AG04449 (cell line): Measurements from ENCODE around the gene IGF2R.

Experiments used
- CTCF ChIA-PET: fragments of 350-600 bp; formaldehyde crosslinking; extraction: SDS; loops from one replicate; lab custom pipeline; 2021; ENCODE audit warnings: antibody characterized with exemption; lab: Yijun Ruan, JAX
- POLR2A ChIA-PET: fragments of 400-600, 350-600 bp; formaldehyde crosslinking; extraction: SDS; loops from one replicate; lab custom pipeline; 2020; ENCODE audit warnings: antibody characterized with exemption, inconsistent platforms; lab: Yijun Ruan, JAX
- DNase-seq: peaks from one replicate; pipeline ENCODE4 v3.0.0-alpha.2; 2010; ENCODE audit warnings: low read depth, low spot score
- H3K4me3 ChIP-seq: 2 replicates; pipeline ENCODE4 v1.5.1; 2011; ENCODE audit warnings: low read depth, mild to moderate bottlenecking, control low read depth, low read length
- CTCF ChIP-seq: IDR thresholded peaks from one replicate; pipeline ENCODE4 v1.5.1; 2011; ENCODE audit warnings: mild to moderate bottlenecking, moderate library complexity, low read length, control low read depth, inconsistent platforms; ENCODE audit not compliant: insufficient read depth; ENCODE audit errors: missing control alignments

The IGF2R gene

GRCh38 chr6:160038479-160038878 lies 69.6 kb downstream of the IGF2R start:
- no peak for DNase-seq
- no peak for TF ChIP-seq CTCF
- ChIA-PET CTCF (interaction anchor here (1.4 kb wide), 1 partner anchor 417 kb away, joined by 3 read pairs; no protein-coding TSS in a partner anchor), POLR2A (no interaction called here)
- no peak overlapping the region for H3K4me3 ChIP-seq

DNA sequence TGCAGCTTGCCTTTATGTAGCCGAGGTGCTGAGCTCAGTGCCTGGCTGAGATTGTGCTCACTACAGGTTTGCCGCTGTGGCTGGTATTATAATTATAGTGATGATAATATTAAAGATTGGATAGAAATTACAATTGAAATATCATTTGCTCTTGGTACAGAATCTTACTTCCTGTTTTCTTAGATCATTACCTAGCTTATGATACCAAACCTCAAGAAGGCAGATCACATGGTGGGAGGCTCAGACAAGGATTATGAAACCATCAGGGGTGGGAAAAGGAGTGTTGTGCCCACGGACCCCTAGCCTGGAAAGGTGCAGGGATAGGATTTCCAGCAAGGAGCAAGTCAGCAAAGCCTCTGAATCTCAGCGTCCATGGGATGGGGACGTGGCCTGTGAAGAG lies 70.6 kb downstream of the IGF2R start:
- no peak overlapping the region for H3K4me3 ChIP-seq
- DNase-seq, result no peak
- TF ChIP-seq CTCF, result no peak
- POLR2A ChIA-PET, result no interaction called here
- CTCF ChIA-PET, result interaction anchor here (1.2 to 1.3 kb wide), 3 partner anchors 8 to 416 kb away, joined by 3 to 6 read pairs (median 3); no protein-coding TSS in a partner anchor

GRCh38 chr6:160040055-160040454 lies 71.2 kb downstream of the IGF2R start:
- CTCF ChIA-PET, result interaction anchor here (1.2 to 1.3 kb wide), 3 partner anchors 9 to 415 kb away, joined by 3 to 6 read pairs (median 3); no protein-coding TSS in a partner anchor
- POLR2A ChIA-PET, result no interaction called here
- no peak overlapping the region for H3K4me3 ChIP-seq
- DNase-seq, result no peak
- no peak for TF ChIP-seq CTCF

- ChIA-PET POLR2A (no interaction called here), CTCF (interaction anchor here (1.2 to 1.3 kb wide), 3 partner anchors 9 to 415 kb away, joined by 3 to 6 read pairs (median 3); no protein-coding TSS in a partner anchor)
- no peak for DNase-seq
- TF ChIP-seq CTCF, result no peak
- H3K4me3 ChIP-seq, result no peak overlapping the region
Measured at GRCh38 chr6:160040527-160041264, 71.8 kb downstream of the IGF2R start.

GRCh38 chr6:160041608-160042007 lies 72.7 kb downstream of the IGF2R start:
- TF ChIP-seq CTCF, result peak; percentile 31
- CTCF ChIA-PET, result interaction anchor here (1.8 to 2.5 kb wide), 2 partner anchors 47 to 178 kb away, joined by 5 to 7 read pairs; no protein-coding TSS in a partner anchor
- H3K4me3 ChIP-seq, result no peak overlapping the region
- peak; percentile 33 for DNase-seq
- POLR2A ChIA-PET, result no interaction called here
